HG02970 (cell line): ENCODE results near the gene TMEM119.

Source experiments
- ATAC-seq: cut with Tn5 transposase; IDR thresholded peaks from one replicate; pipeline ENCODE4 v1.9.1; 2021; ENCODE audit warnings: mild to moderate bottlenecking, moderate library complexity, moderate number of reproducible peaks; ENCODE audit not compliant: unreplicated experiment, low FRiP score

TMEM119 gene, protein sequence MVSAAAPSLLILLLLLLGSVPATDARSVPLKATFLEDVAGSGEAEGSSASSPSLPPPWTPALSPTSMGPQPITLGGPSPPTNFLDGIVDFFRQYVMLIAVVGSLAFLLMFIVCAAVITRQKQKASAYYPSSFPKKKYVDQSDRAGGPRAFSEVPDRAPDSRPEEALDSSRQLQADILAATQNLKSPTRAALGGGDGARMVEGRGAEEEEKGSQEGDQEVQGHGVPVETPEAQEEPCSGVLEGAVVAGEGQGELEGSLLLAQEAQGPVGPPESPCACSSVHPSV

DNA sequence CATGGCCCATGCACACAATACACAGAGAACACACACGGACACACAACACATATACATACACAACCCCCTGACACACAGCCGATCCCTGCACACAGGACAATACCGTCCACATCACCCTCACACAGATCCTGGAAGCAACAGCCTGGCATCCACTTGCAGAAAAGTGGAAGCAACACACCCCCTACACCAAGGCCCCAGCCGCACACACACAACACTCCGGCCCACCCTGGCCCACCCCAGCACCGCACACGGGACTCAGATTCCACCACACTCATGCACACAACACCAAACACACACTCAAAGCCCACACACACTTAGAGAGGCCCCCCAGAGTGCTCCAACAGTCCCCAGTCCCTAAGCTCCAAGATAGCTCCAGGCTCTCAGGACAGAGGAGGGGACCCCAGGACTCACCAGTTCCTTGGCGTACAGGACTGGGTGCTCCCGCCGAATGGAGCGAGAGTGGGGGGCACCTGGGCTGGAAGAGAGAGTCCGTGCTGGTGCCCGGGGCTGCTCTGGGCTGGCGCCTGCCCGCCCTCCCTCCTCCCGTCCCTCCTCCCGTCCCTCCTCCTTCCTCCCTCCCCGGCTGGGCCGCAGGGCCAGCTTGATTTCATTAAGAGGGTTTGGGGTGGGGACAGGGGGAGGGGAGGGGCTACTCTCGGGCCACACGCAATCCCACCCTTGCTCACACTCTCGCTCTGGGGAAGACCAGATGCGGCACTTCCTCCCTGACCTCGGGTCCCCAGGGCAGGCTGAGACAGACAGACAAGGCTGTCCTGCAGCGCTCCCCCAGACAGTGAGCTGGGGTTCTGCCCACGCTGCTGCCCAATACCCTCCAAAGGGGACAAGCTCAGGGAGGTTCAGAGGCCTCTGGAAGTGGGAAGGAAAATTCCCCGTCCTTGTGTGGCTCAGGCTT lies at the start of gene TMEM119:
Gene TMEM119, minus strand, starts transcription at position 526 of the 913 bp plus-strand sequence. CDS start 5,701 bp downstream, outside the sequence.
- ATAC-seq: no peak

DNA sequence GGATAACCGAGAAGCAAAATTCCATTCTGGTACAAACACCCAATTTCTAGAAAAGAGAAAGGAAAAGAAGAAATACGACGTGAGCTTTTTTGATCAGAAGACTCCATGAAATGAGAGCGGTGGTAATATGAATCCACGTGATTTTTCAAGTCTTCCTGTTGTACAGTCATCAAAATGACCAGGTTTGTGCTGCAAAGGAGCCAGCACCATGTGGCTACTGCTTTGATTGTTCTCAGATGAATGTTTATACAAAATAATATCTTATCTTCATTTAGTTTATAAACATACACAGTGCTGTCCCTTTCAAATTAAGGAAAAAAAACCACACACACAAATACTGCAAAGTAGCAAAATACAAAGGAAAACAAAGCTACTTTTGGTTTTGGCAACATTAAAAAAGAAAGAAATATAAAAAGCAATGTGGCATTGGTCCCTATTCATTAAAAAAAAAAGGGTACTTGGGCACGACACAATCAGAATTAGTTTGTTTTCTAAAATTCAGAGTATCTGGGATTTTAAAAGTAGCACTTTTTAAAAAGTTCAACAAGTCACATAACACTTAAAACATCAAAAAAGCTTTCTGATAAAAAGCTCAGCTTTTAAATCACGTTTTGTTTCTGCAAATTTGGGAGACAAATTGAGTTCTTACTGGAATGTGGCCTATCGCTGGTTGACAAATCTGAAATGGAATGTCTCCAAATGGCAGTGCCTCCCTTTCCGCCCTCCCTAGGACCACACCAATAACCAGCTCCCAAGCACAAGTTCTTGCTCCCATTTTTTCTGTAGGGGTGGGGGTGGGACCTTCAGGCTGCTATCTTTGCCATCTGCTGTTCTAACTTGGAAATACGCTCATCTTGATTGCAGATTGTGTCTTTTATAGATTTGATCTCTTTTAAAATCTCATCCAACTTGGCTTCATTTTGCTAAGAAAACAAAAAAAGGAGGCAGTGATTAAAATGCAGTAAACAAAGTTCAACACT lies 49.0 kb upstream of the TMEM119 start:
- ATAC-seq: no peak

DNA sequence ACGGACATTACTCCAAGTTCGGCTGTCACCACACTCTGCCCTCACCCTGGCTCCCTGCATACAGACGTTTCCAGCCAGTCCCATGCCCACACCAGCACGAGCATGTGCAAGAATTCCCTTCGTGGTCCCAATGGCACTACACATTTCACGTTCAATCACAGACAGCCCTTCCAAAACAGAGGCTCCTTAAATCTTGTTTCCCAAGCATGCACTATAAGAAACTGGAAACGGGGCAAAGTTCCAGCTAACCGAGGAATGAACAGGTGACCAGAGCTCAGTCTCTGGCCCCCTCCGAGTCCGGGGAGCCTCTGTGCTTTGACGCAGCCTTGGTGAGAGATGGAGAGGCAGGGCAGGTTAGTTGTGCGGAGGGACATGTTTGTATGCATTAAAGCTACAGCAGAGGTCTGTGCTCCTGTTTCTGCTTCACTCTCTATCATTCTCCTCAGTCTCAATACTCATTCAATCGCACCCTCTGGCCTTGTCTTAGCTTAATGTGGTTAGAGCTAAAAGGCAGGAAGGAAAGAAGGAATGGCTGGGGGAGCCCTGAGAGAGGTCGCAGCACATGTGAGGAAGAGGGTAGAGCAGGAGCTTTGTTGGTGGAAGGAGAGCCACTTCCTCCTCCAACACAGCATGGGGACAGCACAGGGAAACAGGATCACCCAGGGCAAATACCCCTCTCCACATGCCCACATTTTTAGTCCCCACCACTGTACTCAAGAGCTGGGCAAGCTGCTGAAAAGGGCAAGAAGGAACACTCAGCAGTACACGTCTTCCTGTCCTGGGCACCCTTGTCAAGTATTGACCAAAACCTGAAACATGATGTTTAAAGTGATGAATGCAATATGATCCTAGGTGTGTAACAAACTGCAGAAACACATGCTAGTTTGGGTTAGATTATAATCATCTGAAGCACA lies 48.1 kb upstream of the TMEM119 start:
- no peak for ATAC-seq

DNA sequence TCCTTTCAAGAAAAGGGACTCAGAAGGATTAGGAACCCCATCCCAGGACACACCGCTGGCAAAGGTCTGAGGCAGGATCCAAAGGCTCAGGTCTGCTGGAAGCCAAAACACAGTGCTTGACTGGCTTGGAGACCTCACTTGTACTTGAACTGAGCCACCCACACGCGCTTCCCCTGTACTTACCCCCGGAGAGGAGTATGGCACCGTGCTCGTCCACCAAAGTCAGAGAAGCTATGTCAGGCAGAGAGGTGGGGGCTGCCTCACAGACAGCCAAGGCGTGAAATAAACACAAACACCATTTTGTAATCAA lies 46.9 kb upstream of the TMEM119 start:
- ATAC-seq: no peak

DNA sequence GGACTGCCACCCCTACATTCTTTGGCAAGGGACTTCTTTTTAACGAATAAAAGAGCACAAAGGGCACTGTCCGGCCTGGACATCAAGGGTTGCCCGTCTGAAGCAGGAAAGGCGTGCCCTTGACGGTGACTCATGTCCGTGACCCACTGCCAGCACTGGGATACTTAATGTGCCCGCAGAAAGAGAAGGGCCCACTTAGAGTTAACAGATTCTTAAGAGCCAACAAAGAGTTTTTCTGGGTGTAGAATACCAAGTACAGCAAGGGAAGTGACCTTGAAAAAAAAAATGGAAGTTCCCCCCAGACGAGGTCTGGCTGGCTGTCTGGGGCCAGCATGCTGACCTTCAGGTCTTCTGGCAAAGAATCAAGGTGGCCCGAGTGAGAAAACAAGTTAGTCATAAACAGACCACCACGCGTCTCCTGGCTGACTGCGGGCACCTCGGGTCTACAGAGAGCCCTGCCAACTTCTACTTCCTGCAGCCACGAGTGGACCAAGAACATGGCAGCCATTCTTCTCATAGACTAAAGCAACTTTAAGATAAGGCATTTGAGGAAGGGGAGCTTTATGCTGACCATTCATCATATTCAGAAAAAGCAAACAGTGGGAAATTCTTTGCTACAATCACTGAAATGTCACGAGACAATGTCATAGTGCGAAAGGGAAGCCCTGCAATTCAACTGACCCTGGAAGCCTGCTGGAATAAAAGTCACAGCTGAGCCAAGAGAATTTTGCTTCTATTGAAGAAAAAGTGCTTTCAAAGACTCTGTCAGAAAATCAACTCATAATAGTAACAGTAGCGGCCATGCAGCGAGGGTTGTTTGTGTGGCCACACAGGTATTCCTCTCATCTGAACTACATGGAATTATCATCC lies 46.3 kb upstream of the TMEM119 start:
- ATAC-seq: no peak

DNA sequence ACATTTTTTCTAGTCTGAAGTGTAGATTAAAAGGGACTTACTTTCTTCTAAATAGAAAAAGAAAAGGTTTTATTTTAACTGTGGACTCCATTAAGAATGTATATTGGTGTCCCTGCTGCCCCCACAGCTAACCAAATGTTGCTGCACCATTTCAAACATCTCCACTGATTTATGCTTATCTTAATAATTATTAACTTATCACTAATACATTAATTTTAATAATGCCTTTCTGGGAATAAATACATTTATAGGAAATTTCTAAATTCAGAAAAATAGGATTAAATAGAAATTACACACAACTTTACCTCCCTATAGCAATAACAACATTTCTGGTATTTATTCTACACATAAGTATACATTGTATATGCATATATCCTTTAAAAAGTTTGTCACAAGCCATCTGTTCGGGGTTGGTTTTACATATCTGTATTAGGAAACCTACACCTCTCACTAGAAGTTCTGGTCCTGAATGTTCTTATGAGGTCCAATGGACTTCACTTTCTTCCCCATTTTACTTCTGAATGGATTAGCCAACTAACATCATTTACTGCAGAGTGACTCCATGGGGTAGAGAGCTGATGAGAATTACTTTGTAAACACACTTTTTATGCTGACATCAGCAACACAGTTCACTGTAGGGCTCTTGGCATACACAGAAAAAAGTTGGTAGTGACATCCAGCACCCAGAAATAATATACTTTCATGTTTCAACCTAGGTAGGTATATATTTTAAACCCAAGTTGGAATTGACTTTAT lies 45.2 kb upstream of the TMEM119 start:
- ATAC-seq: no peak

DNA sequence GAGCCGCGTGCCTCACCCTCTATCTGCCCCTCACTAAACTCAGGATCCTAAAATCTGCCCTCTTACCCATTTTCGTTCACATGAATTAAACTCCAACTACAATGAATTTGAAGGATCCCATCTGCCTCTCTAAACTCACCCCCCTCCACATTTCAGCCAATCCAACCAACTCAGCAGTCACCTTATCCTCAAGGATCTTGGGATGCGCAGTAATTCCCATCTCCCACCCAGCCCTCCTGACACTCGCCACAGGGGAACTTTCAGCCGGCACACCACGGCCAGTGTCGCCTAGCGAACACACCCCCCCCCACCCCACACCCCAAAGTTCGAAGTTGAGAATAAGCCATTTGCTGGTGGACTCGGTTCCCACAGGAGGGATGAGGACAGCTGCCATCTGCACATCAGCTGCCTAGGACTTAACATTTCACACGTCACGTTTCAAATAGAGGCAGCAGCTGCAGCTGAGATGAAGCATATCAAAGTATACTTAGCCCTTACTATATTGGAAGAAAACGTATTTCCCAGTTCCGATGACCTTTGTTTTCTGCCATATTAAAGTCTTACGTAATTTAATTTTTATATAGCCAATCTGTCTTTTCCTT lies 44.5 kb upstream of the TMEM119 start:
- no peak for ATAC-seq

DNA sequence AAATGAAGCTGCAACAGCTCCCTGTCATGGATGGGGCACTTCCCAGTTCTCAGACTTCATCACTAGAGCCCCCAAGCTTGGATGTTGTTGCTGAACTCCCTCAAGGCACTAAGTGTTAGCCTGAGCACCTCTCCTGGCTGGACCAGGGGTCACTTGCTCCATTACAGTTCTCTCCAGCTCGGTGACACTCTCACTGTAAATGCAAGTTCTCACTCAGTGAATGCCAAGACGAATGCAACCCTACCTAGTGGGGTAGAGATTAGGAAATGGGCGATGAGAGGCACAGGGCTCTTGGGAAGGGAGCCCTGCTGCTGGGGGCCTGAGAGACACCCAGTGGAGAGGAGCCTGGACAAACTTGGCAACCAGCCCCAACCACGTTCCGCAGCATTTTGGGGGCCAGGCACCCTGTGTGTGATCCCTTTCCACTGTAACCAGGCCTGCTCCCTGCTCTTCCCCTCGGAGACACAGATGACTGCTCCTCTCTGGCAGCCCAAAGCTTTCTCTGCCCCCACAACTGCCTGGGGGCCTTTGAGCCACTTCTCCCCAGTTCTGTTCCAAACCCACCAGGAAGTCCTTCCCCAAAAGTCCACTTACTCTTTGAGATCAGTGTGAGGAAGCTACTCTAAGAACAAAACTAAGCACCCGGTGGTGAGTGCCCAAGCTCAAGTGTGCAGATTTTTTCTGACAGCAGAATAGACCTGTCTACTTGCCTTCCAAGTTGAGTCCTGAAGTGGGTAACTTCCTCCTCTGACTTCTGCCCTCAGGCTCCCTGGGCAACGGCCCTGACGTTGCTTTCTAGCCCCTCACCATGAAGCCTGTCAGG lies 43.8 kb upstream of the TMEM119 start:
- ATAC-seq: no peak

DNA sequence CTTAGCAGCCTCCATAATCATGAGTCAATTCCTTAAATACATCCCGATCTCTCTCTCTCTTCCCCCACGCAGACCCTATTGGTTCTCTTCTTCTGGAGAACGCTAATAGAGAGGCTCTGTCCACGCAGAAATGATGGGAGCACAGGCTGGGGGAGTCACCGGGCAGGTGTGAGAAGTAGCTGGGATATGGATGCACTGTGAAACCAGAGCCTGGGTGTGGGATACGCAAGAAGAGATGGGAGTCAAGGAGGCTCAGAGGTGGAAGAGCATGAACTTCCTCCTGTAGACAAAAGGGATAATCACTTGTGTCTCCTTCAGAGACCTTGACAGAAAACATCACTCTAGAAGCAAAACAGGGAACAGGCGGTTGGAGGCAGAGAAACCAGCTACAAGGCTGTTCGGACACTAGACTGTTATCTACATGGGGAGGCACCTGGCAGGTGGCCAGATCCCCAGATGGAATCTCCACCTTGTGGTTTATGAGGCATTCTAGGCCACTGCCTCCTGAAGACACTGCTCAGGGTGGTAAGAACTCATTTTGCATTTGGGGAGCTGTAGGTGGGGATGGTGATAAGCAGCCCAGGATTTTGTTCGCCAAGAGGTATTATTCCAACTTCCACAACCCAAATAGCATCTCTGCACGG lies 43.0 kb upstream of the TMEM119 start:
- ATAC-seq: no peak

DNA sequence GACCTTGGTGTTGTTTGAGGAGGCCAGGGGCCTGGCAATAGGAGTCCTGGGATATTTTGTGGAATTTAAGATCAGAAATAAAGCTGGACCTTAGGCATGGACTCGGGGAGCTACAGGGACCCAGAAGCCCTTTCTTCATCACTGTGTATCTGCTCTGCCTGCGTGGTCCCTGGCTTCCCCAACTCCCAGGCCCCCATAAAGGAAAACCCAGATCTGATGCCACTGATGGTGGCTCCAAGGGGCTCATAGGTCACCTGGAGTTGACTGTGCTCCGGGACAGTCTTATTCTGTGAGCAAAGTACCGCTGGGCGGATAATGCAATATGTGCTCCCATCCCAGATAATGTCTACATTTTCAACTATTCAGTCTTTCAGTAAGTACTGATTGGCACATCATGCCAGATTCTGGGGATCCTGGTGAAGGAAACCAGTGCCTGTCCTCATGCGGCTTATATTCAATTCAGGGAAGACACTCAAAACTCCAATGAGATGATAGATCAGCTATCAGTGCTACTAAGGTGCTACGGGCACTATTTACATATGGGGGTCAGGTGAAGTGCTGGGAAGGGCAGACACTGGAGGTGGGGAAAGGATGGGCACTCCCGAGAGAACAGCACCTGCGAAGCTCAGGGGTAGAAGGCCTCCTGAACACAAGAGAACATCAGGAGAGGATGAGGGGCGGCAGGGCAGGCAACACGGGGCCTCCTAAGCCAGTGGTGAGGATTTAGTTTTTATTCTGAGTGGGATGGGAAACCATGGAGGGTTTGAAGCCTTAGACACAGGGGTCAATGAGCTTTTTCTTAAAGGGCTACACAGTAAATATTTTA lies 41.3 kb upstream of the TMEM119 start:
- ATAC-seq: no peak

DNA sequence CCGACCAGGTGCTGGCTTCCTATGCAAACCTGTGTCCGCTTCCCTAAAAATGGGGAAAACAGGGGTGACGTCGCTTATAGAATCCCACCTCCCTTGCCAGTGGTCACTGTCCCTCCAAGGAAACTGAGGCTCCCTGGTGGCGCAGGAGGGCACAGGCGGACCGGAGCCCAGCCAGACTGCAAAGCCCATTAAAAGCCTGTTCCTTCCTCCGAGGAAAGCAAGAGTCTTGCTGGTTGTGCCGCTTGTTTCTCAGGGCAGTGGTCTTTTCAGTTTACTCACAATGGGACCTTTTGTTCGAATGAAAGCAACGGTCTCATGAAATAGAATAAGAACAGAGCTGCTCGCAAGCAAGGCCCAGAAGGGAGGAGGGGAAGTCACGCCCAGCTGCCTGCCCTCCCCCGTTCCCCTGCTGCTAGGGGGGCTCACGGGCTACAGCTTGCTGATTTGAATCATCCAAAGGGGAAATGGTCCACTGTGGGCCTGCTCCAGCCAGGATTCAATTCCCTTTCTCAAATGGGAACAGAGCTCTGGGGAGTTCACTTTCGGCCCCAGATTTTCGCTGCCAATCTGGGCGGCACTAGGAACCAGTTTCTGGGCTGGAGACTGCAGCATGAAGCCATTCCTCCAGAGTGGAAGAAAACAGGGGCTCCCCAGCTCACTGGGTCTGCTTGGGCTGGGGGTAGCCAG lies 40.4 kb upstream of the TMEM119 start:
- ATAC-seq: no peak

DNA sequence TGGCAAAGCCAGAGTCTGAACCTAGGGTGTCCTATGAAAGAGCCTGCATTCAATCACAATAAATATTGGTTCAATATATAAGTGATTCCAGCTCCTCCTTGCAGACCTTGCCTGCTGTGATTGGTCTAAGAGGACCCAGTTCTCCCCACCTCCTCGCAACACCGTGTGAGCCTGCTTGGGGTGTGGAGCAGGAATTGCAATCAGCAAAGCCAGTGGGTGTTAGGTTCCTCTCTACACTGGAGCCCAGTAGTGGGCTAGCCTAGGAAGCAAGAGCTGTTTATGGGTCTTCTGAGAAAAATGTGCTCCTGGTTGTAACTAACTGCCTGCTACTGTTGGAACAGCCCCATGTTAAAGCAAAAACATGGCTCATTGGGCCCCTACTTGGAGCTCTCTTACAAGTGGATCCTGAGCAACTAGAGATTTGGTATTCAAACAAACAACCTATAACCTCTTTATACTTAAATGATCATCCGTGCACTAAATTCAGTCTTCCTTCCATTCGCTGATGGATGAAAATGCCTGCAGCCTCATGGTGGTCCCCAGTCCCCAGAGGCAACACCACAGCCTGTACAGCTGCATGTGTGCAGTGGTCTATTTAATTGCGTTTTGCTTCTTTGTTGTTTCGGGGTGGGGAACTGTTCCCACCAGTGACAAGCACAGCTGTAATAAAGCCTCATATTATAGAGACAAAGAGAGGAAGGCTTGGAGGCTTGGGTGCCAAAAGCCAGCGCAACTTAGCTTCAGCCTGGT lies 39.5 kb upstream of the TMEM119 start:
- ATAC-seq: no peak

DNA sequence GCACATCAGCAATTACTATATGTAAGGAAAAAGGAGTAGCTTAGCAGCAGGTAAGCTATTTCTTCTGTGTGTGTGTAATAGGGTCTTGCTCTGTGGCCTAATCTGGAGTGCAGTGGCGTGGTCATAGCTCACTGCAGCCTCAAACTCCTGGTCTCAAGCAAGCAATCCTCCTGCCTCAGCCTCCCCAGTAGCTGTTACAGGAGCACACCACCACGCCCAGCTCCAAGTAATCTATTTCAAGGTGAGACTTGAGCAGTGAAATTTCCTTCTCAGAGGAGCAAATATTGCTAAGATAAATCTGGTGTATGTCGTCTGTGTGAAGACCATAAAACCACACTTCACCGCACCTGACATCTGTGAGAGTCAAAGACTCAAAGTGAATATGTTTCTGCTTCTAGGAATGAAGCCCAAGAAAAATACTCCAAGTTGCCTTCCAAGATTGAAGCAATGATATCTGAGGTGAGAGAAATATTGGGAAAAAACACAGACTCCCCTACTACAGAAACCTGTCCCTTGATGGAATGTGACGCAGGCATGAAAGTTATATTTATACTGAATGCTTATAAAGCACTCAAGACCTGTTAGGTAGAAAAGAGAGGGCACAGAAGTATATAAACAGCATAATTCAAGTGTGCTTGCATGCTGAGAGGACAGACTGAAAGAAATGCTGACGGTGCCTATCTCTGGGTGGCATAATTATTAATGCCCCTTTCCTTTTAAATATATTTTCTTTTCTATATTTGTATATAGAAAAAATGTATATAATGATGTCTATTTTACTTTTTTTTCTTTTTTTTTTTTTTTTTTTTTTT lies 38.3 kb upstream of the TMEM119 start:
- peak; percentile 1 for ATAC-seq
